ENCODE results near the gene MOSPD3. TPM values are rescaled to one million over a fixed set of nuclear protein-coding genes. Genes with fewer than 3 reads are reported as not detected.

MOSPD3 gene
- total and polyA plus RNA-seq, 10 of the 15 experiments (the other 5 are each of a cell fraction or from before 2014, with no cell fraction given): 0.61 to 13.6 (median 4.1) TPM

DNA sequence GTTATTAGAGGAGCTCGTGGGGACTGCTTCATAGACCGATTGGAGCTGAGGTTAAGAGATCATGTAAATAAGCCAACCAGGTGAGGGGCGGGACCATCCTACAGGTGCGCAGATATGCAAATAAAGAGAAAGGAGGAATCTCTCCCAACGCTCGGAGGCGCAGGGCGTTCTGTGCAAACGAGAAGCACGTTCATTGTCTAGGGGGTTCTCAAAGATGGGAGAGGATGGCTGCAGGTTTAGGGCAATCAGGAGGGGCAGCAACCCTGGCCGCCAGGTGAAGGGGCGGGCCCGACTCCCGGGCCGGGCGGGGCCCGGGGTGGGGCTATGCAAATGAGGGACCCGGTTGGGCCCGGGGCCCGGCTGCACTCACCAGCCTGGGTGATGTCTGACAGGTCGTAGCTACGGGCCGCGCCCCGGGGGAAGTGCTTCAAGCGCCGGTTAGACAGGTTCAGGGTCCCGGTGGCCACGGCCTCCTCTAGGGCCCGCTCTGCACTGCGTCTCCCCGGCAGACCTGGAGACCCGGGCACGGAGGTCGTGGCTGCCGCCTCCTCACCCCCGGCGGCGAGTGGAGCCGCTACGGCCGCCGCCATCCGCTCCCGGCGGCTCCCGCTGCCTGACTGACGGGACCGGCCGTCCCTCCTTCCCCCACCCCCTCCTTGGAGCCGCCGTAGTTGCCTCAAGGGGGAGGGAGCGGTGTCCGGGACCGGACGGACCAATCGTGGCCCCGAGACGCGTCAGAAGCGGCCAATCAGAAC lies 26.7 kb upstream of the MOSPD3 start, which contains the start of gene LRCH4 (continued):
- TF ChIP-seq, protein P1, sequence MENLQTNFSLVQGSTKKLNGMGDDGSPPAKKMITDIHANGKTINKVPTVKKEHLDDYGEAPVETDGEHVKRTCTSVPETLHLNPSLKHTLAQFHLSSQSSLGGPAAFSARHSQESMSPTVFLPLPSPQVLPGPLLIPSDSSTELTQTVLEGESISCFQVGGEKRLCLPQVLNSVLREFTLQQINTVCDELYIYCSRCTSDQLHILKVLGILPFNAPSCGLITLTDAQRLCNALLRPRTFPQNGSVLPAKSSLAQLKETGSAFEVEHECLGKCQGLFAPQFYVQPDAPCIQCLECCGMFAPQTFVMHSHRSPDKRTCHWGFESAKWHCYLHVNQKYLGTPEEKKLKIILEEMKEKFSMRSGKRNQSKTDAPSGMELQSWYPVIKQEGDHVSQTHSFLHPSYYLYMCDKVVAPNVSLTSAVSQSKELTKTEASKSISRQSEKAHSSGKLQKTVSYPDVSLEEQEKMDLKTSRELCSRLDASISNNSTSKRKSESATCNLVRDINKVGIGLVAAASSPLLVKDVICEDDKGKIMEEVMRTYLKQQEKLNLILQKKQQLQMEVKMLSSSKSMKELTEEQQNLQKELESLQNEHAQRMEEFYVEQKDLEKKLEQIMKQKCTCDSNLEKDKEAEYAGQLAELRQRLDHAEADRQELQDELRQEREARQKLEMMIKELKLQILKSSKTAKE (IDR thresholded peaks at IDR 0.05; ENCODE audit: low read depth, poor library complexity, severe bottlenecking): no peak
- TF ChIP-seq CBX3 (IDR thresholded peaks at IDR 0.05; ENCODE audit: borderline replicate concordance, low read depth) (no peak), ZNF384 (IDR thresholded peaks at IDR 0.05; ENCODE audit: borderline replicate concordance, low read depth, low read length) (no peak), CREB1 (IDR thresholded peaks at IDR 0.05; ENCODE audit: low read depth) (no peak), YBX1 (IDR thresholded peaks at IDR 0.05) (no peak), CHD2 (IDR thresholded peaks at IDR 0.05; ENCODE audit: borderline replicate concordance, low read depth, low read length) (no peak), HDGF (IDR thresholded peaks at IDR 0.05) (no peak), ATF7 (IDR thresholded peaks at IDR 0.05; ENCODE audit: low read depth) (no peak), NBN (IDR thresholded peaks at IDR 0.05) (peak; percentile 81; the same call in 1 of the 2 replicates), POU2F2 (IDR thresholded peaks at IDR 0.05; ENCODE audit: borderline replicate concordance, low read depth, low read length) (peak; percentile 73; the same call in 2 of the 3 replicates), SUZ12 (IDR thresholded peaks at IDR 0.05; ENCODE audit: unreplicated experiment) (no peak), SREBF2 (IDR thresholded peaks at IDR 0.05; ENCODE audit: low read length) (no peak), TBL1XR1 (IDR thresholded peaks at IDR 0.05; ENCODE audit: low read depth, low read length) (peak; percentile 83; the same call in 1 of the 2 replicates), YY1 (IDR thresholded peaks at IDR 0.05; ENCODE audit: low read depth, low read length) (peak; percentile 89), BHLHE40 (IDR thresholded peaks at IDR 0.05; ENCODE audit: borderline replicate concordance in 1 of 2, low read depth in 2 of 2, low read length in 1 of 2) (no peak; a peak in 1 of 4 replicates), SMAD5 (IDR thresholded peaks at IDR 0.05; ENCODE audit: low read depth) (peak; percentile 83), TCF7 (IDR thresholded peaks at IDR 0.05; ENCODE audit: borderline replicate concordance) (no peak), KAT2A (conservative IDR thresholded peaks at IDR 0.05; ENCODE audit: control insufficient read depth, low read depth, low read length) (no peak), POLR2AphosphoS2 (IDR thresholded peaks at IDR 0.05; ENCODE audit: low read depth, low read length) (peak; percentile 79; the same call in 1 of the 2 replicates)
- TF ChIP-seq, protein P2, sequence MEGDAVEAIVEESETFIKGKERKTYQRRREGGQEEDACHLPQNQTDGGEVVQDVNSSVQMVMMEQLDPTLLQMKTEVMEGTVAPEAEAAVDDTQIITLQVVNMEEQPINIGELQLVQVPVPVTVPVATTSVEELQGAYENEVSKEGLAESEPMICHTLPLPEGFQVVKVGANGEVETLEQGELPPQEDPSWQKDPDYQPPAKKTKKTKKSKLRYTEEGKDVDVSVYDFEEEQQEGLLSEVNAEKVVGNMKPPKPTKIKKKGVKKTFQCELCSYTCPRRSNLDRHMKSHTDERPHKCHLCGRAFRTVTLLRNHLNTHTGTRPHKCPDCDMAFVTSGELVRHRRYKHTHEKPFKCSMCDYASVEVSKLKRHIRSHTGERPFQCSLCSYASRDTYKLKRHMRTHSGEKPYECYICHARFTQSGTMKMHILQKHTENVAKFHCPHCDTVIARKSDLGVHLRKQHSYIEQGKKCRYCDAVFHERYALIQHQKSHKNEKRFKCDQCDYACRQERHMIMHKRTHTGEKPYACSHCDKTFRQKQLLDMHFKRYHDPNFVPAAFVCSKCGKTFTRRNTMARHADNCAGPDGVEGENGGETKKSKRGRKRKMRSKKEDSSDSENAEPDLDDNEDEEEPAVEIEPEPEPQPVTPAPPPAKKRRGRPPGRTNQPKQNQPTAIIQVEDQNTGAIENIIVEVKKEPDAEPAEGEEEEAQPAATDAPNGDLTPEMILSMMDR (IDR thresholded peaks at IDR 0.05 in 2 of 3, conservative IDR thresholded peaks at IDR 0.05 in 1 of 3; ENCODE audit: control insufficient read depth in 2 of 3, extremely low read depth in 1 of 3, insufficient read depth in 1 of 3, low read depth in 3 of 3, low read length in 3 of 3): no peak
- TF ChIP-seq, protein P3, sequence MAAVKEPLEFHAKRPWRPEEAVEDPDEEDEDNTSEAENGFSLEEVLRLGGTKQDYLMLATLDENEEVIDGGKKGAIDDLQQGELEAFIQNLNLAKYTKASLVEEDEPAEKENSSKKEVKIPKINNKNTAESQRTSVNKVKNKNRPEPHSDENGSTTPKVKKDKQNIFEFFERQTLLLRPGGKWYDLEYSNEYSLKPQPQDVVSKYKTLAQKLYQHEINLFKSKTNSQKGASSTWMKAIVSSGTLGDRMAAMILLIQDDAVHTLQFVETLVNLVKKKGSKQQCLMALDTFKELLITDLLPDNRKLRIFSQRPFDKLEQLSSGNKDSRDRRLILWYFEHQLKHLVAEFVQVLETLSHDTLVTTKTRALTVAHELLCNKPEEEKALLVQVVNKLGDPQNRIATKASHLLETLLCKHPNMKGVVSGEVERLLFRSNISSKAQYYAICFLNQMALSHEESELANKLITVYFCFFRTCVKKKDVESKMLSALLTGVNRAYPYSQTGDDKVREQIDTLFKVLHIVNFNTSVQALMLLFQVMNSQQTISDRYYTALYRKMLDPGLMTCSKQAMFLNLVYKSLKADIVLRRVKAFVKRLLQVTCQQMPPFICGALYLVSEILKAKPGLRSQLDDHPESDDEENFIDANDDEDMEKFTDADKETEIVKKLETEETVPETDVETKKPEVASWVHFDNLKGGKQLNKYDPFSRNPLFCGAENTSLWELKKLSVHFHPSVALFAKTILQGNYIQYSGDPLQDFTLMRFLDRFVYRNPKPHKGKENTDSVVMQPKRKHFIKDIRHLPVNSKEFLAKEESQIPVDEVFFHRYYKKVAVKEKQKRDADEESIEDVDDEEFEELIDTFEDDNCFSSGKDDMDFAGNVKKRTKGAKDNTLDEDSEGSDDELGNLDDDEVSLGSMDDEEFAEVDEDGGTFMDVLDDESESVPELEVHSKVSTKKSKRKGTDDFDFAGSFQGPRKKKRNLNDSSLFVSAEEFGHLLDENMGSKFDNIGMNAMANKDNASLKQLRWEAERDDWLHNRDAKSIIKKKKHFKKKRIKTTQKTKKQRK (IDR thresholded peaks at IDR 0.05; ENCODE audit: low read depth, low read length): no peak
- TF ChIP-seq, protein P4, sequence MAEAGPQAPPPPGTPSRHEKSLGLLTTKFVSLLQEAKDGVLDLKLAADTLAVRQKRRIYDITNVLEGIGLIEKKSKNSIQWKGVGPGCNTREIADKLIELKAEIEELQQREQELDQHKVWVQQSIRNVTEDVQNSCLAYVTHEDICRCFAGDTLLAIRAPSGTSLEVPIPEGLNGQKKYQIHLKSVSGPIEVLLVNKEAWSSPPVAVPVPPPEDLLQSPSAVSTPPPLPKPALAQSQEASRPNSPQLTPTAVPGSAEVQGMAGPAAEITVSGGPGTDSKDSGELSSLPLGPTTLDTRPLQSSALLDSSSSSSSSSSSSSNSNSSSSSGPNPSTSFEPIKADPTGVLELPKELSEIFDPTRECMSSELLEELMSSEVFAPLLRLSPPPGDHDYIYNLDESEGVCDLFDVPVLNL (IDR thresholded peaks at IDR 0.05; ENCODE audit: low read depth, low read length): peak; percentile 16; the same call in 1 of the 2 replicates
